Glomerular visceral epithelial cell (primary cell): Measurements from ENCODE around the gene PLTP.
A peak's percentile ranks its signal among the peaks of the same experiment; 100 is the strongest.
"Not testable (repeated sequence)": the region's sequence is repeated elsewhere in the genome, so short reads cannot be mapped to it uniquely, and the experiment has no call there.

Source experiments
- DNase-seq: peaks from one replicate; pipeline ENCODE4 v3.0.0-alpha.2; 2016; ENCODE audit errors: extremely low spot score

PLTP gene

GRCh38 chr20:45920462-45921336 lies 8.7 kb upstream of the PLTP start:
- DNase-seq = no peak

DNA sequence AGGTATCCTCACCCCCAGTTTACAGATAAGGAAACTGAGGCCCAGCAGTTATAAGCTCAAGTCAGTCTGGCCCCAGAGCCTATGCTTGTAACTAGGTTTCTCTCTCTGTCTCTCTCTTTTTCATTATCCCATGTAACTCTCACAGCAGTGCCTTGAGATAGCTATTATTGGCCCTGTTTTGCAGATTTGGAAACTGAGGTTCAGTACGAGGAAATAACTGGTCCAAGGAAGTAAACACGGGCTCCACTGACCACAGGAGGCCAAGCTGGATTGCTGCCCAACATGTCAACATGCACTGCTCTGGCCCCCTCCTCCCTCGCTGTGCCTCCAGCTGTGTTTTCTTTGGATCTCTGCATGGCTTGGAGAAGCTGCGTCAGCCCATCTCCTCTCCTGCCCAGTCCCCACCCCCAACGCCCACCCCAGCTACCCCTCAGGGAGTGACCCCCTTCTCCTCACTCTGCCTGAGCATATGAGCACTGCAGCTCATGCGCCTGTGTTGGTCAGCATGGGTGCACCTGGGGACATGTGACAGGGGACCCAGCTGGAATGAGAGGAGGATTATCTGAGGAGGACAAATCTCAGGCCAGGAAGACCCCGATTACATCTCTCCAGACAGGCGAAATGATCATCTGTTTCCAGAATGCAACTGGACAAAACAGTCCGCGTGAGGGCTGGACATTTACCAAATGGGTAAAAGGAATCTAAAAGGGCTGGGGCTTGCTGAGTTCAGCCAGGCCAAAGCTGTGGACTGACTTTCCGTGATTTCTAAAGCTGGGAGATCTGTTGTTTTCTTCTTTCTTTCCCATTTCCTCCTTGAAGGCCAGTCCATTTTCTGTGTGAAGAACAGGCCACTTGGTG lies 7.8 kb upstream of the PLTP start:
- no peak for DNase-seq

DNA sequence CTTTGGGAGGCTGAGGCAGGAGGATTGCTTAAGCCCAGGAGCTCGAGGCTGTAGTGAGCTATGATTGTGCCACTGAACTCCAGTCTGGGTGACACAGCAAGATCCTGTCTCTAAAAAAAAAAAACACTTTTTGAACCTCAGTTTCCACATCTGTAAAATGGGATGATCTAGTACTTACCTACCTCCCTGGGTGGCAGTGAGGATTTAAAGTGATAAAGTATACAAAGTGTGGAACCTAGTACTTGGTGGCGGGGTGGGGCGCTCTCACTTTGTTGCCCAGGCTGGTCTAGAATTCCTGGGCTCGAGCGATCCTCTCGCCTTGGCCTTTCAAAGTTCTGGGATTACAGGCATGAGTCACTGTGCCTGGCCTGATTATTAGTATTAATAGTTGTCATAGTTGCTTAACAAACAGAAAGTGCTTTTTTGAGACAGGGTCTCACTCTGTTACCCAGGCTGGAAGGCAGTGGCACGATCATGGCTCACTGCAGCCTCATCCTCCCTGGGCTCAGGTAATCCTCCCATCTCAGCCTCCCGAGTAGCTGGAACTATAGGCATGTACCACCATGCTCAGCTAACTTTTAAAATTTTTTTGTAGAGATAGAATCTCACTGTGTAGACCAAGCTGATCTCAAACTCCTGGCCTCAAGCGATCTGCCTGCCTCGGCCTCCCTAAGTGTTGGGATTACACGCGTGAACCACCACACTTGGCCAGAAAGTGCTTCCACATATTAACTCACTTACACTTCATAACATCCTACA lies 7.0 kb upstream of the PLTP start:
- DNase-seq = no peak

DNA sequence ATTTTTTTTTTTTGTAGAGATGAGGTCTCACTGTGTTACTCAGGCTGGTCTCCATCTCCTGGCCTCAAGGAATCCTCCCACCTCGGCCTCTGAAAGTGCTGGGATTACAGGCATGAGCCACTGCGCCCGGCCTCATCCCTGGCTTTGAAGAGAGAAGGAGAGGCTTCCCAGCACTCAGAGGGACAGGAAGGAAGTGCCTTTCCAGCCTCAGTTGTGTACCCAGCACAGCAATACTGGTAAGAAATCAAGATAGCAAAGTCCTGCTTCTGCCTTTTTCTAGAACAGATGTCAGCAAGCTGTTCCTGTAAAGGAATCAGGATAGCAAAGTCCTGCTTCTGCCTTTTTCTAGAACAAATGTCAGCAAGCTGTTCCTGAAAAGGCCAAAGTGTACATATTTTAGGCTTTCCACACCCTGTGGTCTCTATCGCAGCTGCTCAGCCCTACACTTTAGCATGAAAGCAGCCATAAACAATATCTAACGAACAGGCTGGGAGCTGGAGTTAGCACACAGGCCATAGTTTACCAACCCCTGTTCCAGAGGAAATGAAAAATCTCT lies 6.3 kb upstream of the PLTP start:
- DNase-seq = no peak

- no peak for DNase-seq
These were observed 5.8 kb upstream of the PLTP start for GRCh38 chr20:45917790-45918141.

- DNase-seq = no peak
These were observed 1.2 kb upstream of the PLTP start for GRCh38 chr20:45913116-45913515.

- DNase-seq = no peak
These were observed 358 bp upstream of the PLTP start for GRCh38 chr20:45912344-45912682.

- peak; percentile 97 for DNase-seq
These were observed 1.1 kb downstream of the PLTP start for GRCh38 chr20:45910670-45911485.

- DNase-seq = no peak
These were observed 1.9 kb downstream of the PLTP start for GRCh38 chr20:45909817-45910669.

DNA sequence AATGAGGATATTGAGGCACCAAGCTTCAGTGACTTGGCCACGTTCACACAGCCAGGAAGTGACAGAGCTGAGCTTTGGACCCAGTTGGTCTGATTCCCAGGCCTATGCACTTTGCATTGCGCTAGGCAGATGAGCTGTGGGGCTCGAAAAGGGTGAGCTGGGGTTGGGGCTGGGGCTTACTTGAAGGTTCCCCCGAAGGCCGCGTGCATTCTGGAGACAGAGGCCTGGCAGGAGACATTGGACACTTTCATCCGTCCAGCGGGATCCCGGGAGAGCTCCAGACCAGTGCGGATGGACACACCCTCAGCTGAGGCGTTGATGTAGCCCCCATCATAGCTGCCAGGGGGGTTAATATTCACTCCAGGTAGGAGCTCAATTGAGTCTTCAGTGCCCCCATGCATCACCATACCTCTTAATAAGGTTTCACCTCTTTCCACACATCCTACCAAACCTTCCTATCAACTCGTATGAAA lies 2.6 kb downstream of the PLTP start:
- DNase-seq = no peak

GRCh38 chr20:45908084-45908483 lies 3.9 kb downstream of the PLTP start:
- no peak for DNase-seq

- no peak for DNase-seq
These were observed 4.6 kb downstream of the PLTP start for GRCh38 chr20:45907219-45907948.

GRCh38 chr20:45905505-45906079 lies 6.4 kb downstream of the PLTP start:
- peak; percentile 76 for DNase-seq

GRCh38 chr20:45904583-45905504 lies 7.1 kb downstream of the PLTP start:
- DNase-seq = no peak

DNA sequence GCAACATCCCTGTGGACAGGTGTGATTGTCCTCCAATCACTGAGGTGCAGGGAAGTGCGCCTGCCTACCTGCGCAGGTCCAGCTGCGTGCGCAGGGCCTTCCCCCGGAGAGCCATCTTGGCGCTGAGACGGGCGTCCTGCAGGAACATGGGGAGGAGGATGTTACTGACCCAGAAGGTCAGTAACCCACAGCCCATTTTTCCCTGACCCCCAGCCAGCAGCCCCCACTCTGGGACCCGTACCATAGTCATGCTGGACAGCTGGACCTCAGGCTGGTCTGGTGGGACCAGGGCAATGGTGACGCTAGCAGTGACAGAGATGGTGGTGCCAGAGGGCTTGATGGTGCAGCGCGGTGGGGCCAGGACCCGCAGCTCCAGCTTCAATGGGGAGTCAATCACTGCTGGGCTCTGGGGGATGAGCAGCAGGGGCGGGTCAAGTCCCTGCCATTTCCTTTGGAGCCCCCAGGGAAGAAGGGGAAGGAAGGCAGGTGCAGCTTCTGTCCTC lies 9.7 kb downstream of the PLTP start:
- DNase-seq = no peak

- not testable (repeated sequence) for DNase-seq
These were observed 10.6 kb downstream of the PLTP start for GRCh38 chr20:45901332-45901731.

DNA sequence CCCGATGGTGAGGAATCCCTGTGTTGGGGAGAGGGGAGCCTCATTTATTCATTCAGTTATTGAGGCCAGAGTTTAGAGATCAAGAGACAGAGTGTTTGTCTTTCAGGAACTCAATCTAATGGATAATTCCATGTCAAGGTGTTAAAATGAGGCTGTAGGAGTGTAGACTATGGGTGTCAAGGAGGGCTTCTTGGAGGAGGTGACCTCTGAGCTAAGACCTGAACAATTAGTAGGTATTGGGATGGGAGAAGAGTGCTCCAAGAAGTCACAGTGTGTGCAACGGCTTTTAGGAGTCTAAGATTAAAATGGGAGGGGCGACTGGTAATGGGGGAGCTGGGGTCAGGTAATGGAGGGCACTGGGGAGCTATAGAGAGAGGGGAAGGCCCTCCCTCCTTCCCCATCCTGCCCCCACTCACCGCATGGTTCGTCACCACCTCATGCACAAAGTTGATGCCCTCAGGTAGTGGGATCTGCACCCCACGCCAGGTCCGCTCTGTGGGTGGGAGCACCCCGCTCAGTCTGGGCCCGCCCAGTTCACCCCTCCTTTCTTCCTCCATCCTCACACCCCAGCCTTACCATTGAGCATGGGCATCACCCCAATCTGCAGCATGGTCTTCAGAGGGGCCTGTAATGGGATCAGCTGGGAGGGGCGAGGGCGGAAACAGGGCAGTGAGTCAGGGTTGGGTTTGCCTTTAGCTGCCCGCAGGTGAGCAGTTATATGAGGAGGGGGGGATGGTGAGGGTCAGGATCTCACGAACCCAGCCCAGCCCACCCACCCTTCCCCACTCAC lies 12.7 kb downstream of the PLTP start:
- no peak for DNase-seq
